Epithelial cell of esophagus (primary cell): ENCODE data around the gene SEC23A.

Source experiments
- DNase-seq: peaks from one replicate; pipeline ENCODE4 v3.0.0; 2010; ENCODE audit warnings: low read depth
- H3K4me3 ChIP-seq: 2 replicates; pipeline ENCODE4 v1.5.1; 2011; ENCODE audit warnings: mild to moderate bottlenecking, low read length, control low read depth
- CTCF ChIP-seq: IDR thresholded peaks from 2 replicates; pipeline ENCODE4 v1.5.1; 2011; ENCODE audit warnings: low read depth, mild to moderate bottlenecking, low read length, control low read depth, inconsistent platforms; ENCODE audit not compliant: insufficient read depth; ENCODE audit errors: missing control alignments

SEC23A gene

DNA sequence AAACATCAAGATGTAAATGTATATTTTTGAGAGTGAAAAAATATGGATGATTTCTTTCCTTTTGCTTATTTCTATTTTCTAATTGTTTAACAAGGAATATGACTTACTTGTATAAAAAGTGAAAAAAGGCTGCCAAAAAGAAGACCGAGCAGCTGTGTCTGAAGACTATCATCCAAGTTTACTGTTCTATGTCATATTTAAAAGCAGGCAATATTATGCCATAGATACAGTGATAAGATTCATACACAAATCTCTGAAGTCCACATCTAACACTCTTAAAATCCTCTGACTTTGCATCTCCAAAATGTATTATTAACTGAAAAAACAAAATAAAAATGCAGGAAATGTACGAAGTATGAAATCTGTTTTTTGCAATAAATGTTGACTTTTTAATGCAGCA lies 109.1 kb downstream of the SEC23A start:
- no peak overlapping the region for H3K4me3 ChIP-seq
- DNase-seq = no peak
- no peak for TF ChIP-seq CTCF

DNA sequence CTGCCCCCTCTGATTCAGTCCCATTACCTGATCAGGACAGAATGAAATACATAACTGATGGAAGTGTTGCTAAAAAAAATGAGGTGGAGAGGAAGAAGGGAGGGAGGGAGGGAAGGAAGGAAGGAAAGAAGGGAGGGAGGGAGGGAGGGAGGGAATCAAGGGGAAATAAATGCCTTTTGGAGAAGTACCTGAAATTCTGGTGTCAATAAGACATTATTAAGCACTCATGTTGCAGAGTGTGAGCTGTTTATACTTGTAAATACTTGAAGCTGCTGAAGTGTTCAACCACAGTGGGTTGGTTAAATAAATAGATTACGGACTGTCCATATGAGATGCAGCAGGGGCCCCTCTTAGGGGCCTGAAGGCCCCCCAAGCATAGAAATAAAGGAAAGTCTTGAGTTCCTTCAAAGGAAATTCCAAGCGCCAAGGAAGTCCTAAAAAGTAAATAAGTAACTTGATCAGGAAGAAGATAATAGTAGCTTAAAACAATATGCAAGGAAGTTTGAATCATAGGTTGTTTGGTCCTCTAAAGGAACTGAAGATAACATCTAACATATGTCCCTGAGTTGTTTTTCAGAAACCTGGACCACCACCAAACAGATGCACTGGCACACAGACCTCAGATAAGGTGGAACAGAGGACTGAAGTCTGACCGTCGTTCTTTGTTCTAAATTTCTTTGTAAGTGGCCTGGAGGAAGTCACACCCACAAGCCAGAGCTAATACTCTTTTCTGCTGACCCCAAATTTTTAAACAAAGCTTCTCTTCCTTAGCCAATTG lies 110.8 kb downstream of the SEC23A start:
- TF ChIP-seq CTCF = no peak
- no peak for DNase-seq
- no peak overlapping the region for H3K4me3 ChIP-seq

DNA sequence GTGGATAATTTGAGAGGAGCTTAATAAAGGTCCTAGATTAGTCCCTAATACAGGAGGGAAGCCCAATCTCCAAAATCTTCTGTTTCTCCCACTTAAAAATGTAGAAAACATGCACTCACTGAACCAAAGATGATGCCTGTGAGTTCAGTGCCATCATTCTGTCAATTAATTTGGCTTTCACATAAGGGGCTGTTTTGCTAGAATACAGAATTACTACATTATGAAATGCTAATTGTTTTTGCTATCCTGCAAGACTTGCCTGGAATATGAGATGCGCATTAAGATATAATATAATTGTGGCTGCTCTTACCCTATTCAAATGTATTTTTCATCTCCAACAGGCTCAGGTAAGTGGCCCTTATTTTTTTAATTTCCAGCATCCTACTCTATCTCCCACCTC lies 111.7 kb downstream of the SEC23A start:
- DNase-seq = no peak
- H3K4me3 ChIP-seq = no peak overlapping the region
- TF ChIP-seq CTCF = no peak

- DNase-seq = no peak
- no peak overlapping the region for H3K4me3 ChIP-seq
- no peak for TF ChIP-seq CTCF
Measured at GRCh38 chr14:38989922-38990546, 113.0 kb downstream of the SEC23A start.

DNA sequence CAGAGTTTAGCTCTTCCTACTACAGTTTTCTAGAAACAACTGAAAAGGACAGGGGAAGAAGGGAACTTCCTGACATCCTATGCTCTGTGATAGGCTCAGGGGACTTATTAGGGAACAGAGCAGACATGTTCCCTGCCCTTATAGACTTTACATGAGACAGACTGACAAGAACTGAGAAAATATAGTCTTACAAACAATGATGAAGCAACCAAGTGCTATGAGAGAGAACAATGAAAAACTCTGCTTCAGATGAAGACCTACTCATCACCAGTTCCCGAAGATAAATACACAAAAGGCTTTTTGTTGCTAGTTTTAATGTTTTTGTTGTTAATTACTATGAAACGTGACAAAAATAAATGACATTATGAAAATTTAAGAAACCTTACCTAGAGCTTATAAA lies 115.3 kb downstream of the SEC23A start:
- H3K4me3 ChIP-seq = no peak overlapping the region
- no peak for DNase-seq
- TF ChIP-seq CTCF = no peak

- no peak overlapping the region for H3K4me3 ChIP-seq
- TF ChIP-seq CTCF = no peak
- no peak for DNase-seq
Measured at GRCh38 chr14:38982837-38983236, 120.2 kb downstream of the SEC23A start.

DNA sequence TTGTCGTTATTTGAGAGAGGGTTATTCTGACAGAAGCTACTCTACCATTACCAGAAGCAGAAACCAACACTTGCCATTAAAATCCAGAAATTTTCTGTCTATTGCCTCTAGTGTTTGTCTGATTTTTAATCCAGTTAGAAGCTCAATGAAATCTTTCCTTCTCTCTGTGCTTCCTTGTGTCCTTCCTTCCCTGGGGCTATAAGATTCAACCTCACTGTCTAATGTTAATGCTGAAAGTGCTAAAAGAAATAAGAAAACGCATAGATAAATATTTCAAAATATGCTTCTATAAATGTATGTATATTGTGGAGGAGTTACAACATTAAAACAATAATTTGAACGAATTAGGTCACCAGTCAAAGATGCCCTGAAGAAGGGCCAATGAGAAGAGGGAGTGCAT lies 120.8 kb downstream of the SEC23A start:
- no peak for TF ChIP-seq CTCF
- no peak for DNase-seq
- H3K4me3 ChIP-seq = no peak overlapping the region
